ENCODE data around the gene CFLAR.
"Not testable (repeated sequence)": the region's sequence is repeated elsewhere in the genome, so short reads cannot be mapped to it uniquely, and the experiment has no call there.

The CFLAR gene

GRCh38 chr2:201174687-201175086 is 58.7 kb downstream of the CFLAR start:
- no peak for DNase-seq (ENCODE audit: low read depth in 2 of 3, low spot score in 1 of 3)

- no peak for DNase-seq (ENCODE audit: low read depth in 2 of 3, low spot score in 1 of 3)
These were observed 60.1 kb downstream of the CFLAR start for GRCh38 chr2:201176081-201176481.

- DNase-seq (ENCODE audit: low read depth in 2 of 3, low spot score in 1 of 3) = no peak
These were observed 64.0 kb downstream of the CFLAR start for GRCh38 chr2:201180010-201180409.

GRCh38 chr2:201182650-201183364 is 66.8 kb downstream of the CFLAR start, which contains the start of gene CASP10:
Gene CASP10 (plus strand): TSS chr2:201183141. CDS start chr2:201185778, 2,637 bp downstream.
- no peak for DNase-seq (ENCODE audit: low read depth in 2 of 3, low spot score in 1 of 3)

GRCh38 chr2:201183365-201183727 is 67.4 kb downstream of the CFLAR start:
- DNase-seq (ENCODE audit: low read depth in 2 of 3, low spot score in 1 of 3) = no peak

- DNase-seq (ENCODE audit: low read depth in 2 of 3, low spot score in 1 of 3) = not testable (repeated sequence)
These were observed 67.9 kb downstream of the CFLAR start for GRCh38 chr2:201183835-201184234.

GRCh38 chr2:201184248-201184647 is 68.3 kb downstream of the CFLAR start:
- DNase-seq (ENCODE audit: low read depth in 2 of 3, low spot score in 1 of 3) = not testable (repeated sequence)

- no peak for DNase-seq (ENCODE audit: low read depth in 2 of 3, low spot score in 1 of 3)
These were observed 69.9 kb downstream of the CFLAR start for GRCh38 chr2:201185863-201186262.

GRCh38 chr2:201186982-201187381 is 71.0 kb downstream of the CFLAR start:
- no peak for DNase-seq (ENCODE audit: low read depth in 2 of 3, low spot score in 1 of 3)

- DNase-seq (ENCODE audit: low read depth in 2 of 3, low spot score in 1 of 3) = no peak
These were observed 72.5 kb downstream of the CFLAR start for GRCh38 chr2:201188449-201188848.

GRCh38 chr2:201191132-201191875 is 75.3 kb downstream of the CFLAR start:
- DNase-seq (ENCODE audit: low read depth in 2 of 3, low spot score in 1 of 3) = no peak

- no peak for DNase-seq (ENCODE audit: low read depth in 2 of 3, low spot score in 1 of 3)
These were observed 78.1 kb downstream of the CFLAR start for GRCh38 chr2:201194097-201194496.

GRCh38 chr2:201195331-201195730 is 79.4 kb downstream of the CFLAR start:
- no peak for DNase-seq (ENCODE audit: low read depth in 2 of 3, low spot score in 1 of 3)

- DNase-seq (ENCODE audit: low read depth in 2 of 3, low spot score in 1 of 3) = no peak
These were observed 80.0 kb downstream of the CFLAR start for GRCh38 chr2:201196003-201196402.

- no peak for DNase-seq (ENCODE audit: low read depth in 2 of 3, low spot score in 1 of 3)
These were observed 80.8 kb downstream of the CFLAR start for GRCh38 chr2:201196803-201197202.

GRCh38 chr2:201197781-201198180 is 81.8 kb downstream of the CFLAR start:
- no peak for DNase-seq (ENCODE audit: low read depth in 2 of 3, low spot score in 1 of 3)

- DNase-seq (ENCODE audit: low read depth in 2 of 3, low spot score in 1 of 3) = no peak
These were observed 83.9 kb downstream of the CFLAR start for GRCh38 chr2:201199847-201200246.

GRCh38 chr2:201200345-201200744 is 84.4 kb downstream of the CFLAR start:
- DNase-seq (ENCODE audit: low read depth in 2 of 3, low spot score in 1 of 3) = no peak

- DNase-seq (ENCODE audit: low read depth in 2 of 3, low spot score in 1 of 3) = no peak
These were observed 85.4 kb downstream of the CFLAR start for GRCh38 chr2:201201371-201201770.

- DNase-seq (ENCODE audit: low read depth in 2 of 3, low spot score in 1 of 3) = no peak
These were observed 88.1 kb downstream of the CFLAR start for GRCh38 chr2:201203916-201204654.

GRCh38 chr2:201204655-201205514 is 88.9 kb downstream of the CFLAR start:
- no peak for DNase-seq (ENCODE audit: low read depth in 2 of 3, low spot score in 1 of 3)
